HEK293T (cell line): ENCODE data around the gene ZNF33A.

Source experiments
- CTCF ChIA-PET: fragments of 350-600 bp; formaldehyde crosslinking; extraction: SDS; loops from one replicate; lab custom pipeline; 2021; ENCODE audit warnings: antibody characterized with exemption, inconsistent platforms; lab: Yijun Ruan, JAX
- POLR2A ChIA-PET: fragments of 350-600 bp; formaldehyde crosslinking; extraction: SDS; loops from one replicate; lab custom pipeline; 2020; ENCODE audit warnings: antibody characterized with exemption, inconsistent platforms; lab: Yijun Ruan, JAX
- DNase-seq: peaks from one replicate; pipeline ENCODE4 v3.0.0; 2012; ENCODE audit warnings: mixed read lengths; ENCODE audit errors: extremely low spot score
- ARNT ChIP-seq: fragments of 450-650 bp; IDR thresholded peaks from 2 replicates; pipeline ENCODE4 v1.6.1; 2017; ENCODE audit warnings: mild to moderate bottlenecking
- BHLHE40 ChIP-seq: fragments of 450-650 bp; IDR thresholded peaks from 2 replicates; pipeline ENCODE4 v1.6.1; 2016; ENCODE audit warnings: mild to moderate bottlenecking, moderate library complexity, borderline replicate concordance
- CTBP1 ChIP-seq: fragments of 450-650 bp; IDR thresholded peaks from 2 replicates; pipeline ENCODE4 v1.6.1; 2016; ENCODE audit warnings: borderline replicate concordance
- ELF4 ChIP-seq: fragments of 450-650 bp; IDR thresholded peaks from 2 replicates; pipeline ENCODE4 v1.6.1; 2017; ENCODE audit warnings: antibody characterized with exemption
- FOXA1 ChIP-seq: fragments of 450-650 bp; IDR thresholded peaks from 2 replicates; pipeline ENCODE4 v1.6.1; 2016; ENCODE audit warnings: mild to moderate bottlenecking
- FOXK2 ChIP-seq: fragments of 450-650 bp; IDR thresholded peaks from 2 replicates; pipeline ENCODE4 v1.6.1; 2016; ENCODE audit warnings: mild to moderate bottlenecking
- FOXM1 ChIP-seq: fragments of 450-650 bp; IDR thresholded peaks from 2 replicates; pipeline ENCODE4 v1.6.1; 2017; ENCODE audit warnings: mild to moderate bottlenecking, borderline replicate concordance
- HDGF ChIP-seq: fragments of 450-650 bp; IDR thresholded peaks from 2 replicates; pipeline ENCODE4 v1.6.1; 2017; ENCODE audit warnings: antibody characterized with exemption, borderline replicate concordance
- L3MBTL2 ChIP-seq: fragments of 450-650 bp; conservative IDR thresholded peaks from 2 replicates; pipeline ENCODE4 v1.6.1; 2016; ENCODE audit warnings: mild to moderate bottlenecking
- LEF1 ChIP-seq: fragments of 450-650 bp; IDR thresholded peaks from 2 replicates; pipeline ENCODE4 v1.6.1; 2017; ENCODE audit warnings: mild to moderate bottlenecking, borderline replicate concordance
- NFRKB ChIP-seq: fragments of 450-650 bp; IDR thresholded peaks from 2 replicates; pipeline ENCODE4 v1.6.1; 2016; ENCODE audit warnings: mild to moderate bottlenecking, moderate library complexity
- PKNOX1 ChIP-seq: fragments of 450-650 bp; IDR thresholded peaks from 2 replicates; pipeline ENCODE4 v1.6.1; 2016
- SP1 ChIP-seq: fragments of 450-650 bp; IDR thresholded peaks from 2 replicates; pipeline ENCODE4 v1.6.1; 2017
- SUZ12 ChIP-seq: fragments of 450-650 bp; IDR thresholded peaks from 2 replicates; pipeline ENCODE4 v1.6.1; 2016; ENCODE audit warnings: mild to moderate bottlenecking
- TARDBP ChIP-seq: fragments of 450-650 bp; IDR thresholded peaks from 2 replicates; pipeline ENCODE4 v1.6.1; 2016
- ZNF384 ChIP-seq: fragments of 450-650 bp; IDR thresholded peaks from 2 replicates; pipeline ENCODE4 v1.6.1; 2016

The ZNF33A gene

GRCh38 chr10:38038107-38038931 is 27.8 kb downstream of the ZNF33A start:
- ChIA-PET CTCF (no interaction called here), POLR2A (no interaction called here)
- no peak for DNase-seq
- TF ChIP-seq PKNOX1 (no peak), CTBP1 (no peak), ZNF384 (no peak), L3MBTL2 (no peak), FOXK2 (no peak), LEF1 (no peak), FOXM1 (no peak), TARDBP (no peak), SP1 (no peak), ARNT (no peak), HDGF (no peak)

- no peak for DNase-seq
- CTCF ChIA-PET, result no interaction called here
- TF ChIP-seq LEF1 (no peak), CTBP1 (no peak), HDGF (no peak), ZNF384 (no peak), ARNT (no peak), L3MBTL2 (no peak), PKNOX1 (no peak), FOXK2 (no peak), SUZ12 (no peak), NFRKB (no peak), BHLHE40 (no peak), FOXM1 (no peak), SP1 (no peak), TARDBP (no peak), ELF4 (no peak), FOXA1 (no peak)
- POLR2A ChIA-PET, result no interaction called here
These were observed 28.4 kb downstream of the ZNF33A start for GRCh38 chr10:38038932-38039245.

- no peak for TF ChIP-seq FOXM1
- TF ChIP-seq L3MBTL2, result no peak
- no peak for TF ChIP-seq BHLHE40
- no peak for TF ChIP-seq NFRKB
- TF ChIP-seq SP1, result no peak
- no peak for TF ChIP-seq PKNOX1
- no peak for TF ChIP-seq FOXK2
- no peak for TF ChIP-seq ARNT
- TF ChIP-seq LEF1, result no peak
- TF ChIP-seq CTBP1, result no peak
- TF ChIP-seq SUZ12, result no peak
- TF ChIP-seq FOXA1, result no peak
- TF ChIP-seq ZNF384, result no peak
- DNase-seq, result no peak
- ChIA-PET POLR2A (no interaction called here), CTCF (no interaction called here)
These were observed 33.0 kb downstream of the ZNF33A start for GRCh38 chr10:38043516-38043915.

GRCh38 chr10:38045129-38045528 is 34.7 kb downstream of the ZNF33A start:
- ChIA-PET CTCF (no interaction called here), POLR2A (no interaction called here)
- DNase-seq, result no peak
- no peak for TF ChIP-seq LEF1
- no peak for TF ChIP-seq PKNOX1
- no peak for TF ChIP-seq BHLHE40
- TF ChIP-seq FOXK2, result no peak
- no peak for TF ChIP-seq TARDBP
- TF ChIP-seq SUZ12, result no peak
- TF ChIP-seq ELF4, result no peak
- no peak for TF ChIP-seq SP1
- no peak for TF ChIP-seq HDGF
- no peak for TF ChIP-seq L3MBTL2
- no peak for TF ChIP-seq CTBP1
- TF ChIP-seq ZNF384, result no peak

- ChIA-PET CTCF (no interaction called here), POLR2A (no interaction called here)
- no peak for TF ChIP-seq HDGF
- TF ChIP-seq ELF4, result no peak
- peak; percentile 47; the same call in 1 of the 2 replicates for TF ChIP-seq ZNF384
- TF ChIP-seq PKNOX1, result no peak
- TF ChIP-seq FOXM1, result no peak
- TF ChIP-seq FOXK2, result no peak
- no peak for TF ChIP-seq BHLHE40
- no peak for DNase-seq
These were observed 37.2 kb downstream of the ZNF33A start for GRCh38 chr10:38047666-38048065.
